GM15510 (cell line): Measurements from ENCODE around the gene CAMSAP3.

Experiments
- POLR2A ChIP-seq: IDR thresholded peaks from 3 replicates; pipeline ENCODE4 v1.6.1; 2011; ENCODE audit warnings: borderline replicate concordance; ENCODE audit not compliant: insufficient read length; ENCODE audit errors: extremely low read depth

CAMSAP3 gene

GRCh38 chr19:7605490-7606222, 10.0 kb downstream of the CAMSAP3 start:
- no peak for TF ChIP-seq POLR2A

- no peak for TF ChIP-seq POLR2A
These were observed 10.6 kb downstream of the CAMSAP3 start for GRCh38 chr19:7606289-7606688.

GRCh38 chr19:7607212-7607873, 11.7 kb downstream of the CAMSAP3 start:
- no peak for TF ChIP-seq POLR2A

- no peak for TF ChIP-seq POLR2A
These were observed 12.4 kb downstream of the CAMSAP3 start for GRCh38 chr19:7607874-7608560.

GRCh38 chr19:7610491-7611240, 15.0 kb downstream of the CAMSAP3 start:
- TF ChIP-seq POLR2A: no peak

- no peak for TF ChIP-seq POLR2A
These were observed 16.0 kb downstream of the CAMSAP3 start for GRCh38 chr19:7611541-7612279.

- no peak for TF ChIP-seq POLR2A
These were observed 16.9 kb downstream of the CAMSAP3 start for GRCh38 chr19:7612282-7613274.

GRCh38 chr19:7614859-7615741, 19.4 kb downstream of the CAMSAP3 start:
- TF ChIP-seq POLR2A: no peak

- no peak for TF ChIP-seq POLR2A
These were observed 21.5 kb downstream of the CAMSAP3 start for GRCh38 chr19:7617172-7617571.

- TF ChIP-seq POLR2A: no peak
These were observed 22.1 kb downstream of the CAMSAP3 start for GRCh38 chr19:7617735-7618134.

GRCh38 chr19:7618348-7618747, 22.7 kb downstream of the CAMSAP3 start:
- TF ChIP-seq POLR2A: no peak
